Neural cell (in vitro differentiated cells): ENCODE measurements around the gene KRTDAP. TPM values are rescaled to one million over a fixed set of nuclear protein-coding genes. Genes with fewer than 3 reads are reported as not detected.

ENCODE experiments used
- H2AFZ ChIP-seq: fragments of 200-600, 300-800 bp; sonication (generic), shearing (Covaris generic); 2 replicates; pipeline ENCODE4 v1.6.0; 2014; ENCODE audit warnings: low read depth, mild to moderate bottlenecking, antibody characterized with exemption, low read length, moderate library complexity
- H3F3A ChIP-seq: fragments of 200-600 bp; shearing (Covaris generic); 2 replicates; pipeline ENCODE4 v1.6.1; 2016; ENCODE audit warnings: mild to moderate bottlenecking, moderate library complexity, mixed read lengths, antibody characterized with exemption, low read length; ENCODE audit not compliant: insufficient read depth, poor library complexity, severe bottlenecking
- H3K27ac ChIP-seq: fragments of 200-600, 300-800 bp; sonication (generic), shearing (Covaris generic); 2 replicates; pipeline ENCODE4 v1.5.1; 2014; ENCODE audit warnings: mild to moderate bottlenecking, low read length, moderate library complexity
- H3K27me3 ChIP-seq: fragments of 300-800, 200-600 bp; sonication (generic), shearing (Covaris generic); 2 replicates; pipeline ENCODE4 v1.6.0; 2014; ENCODE audit warnings: mild to moderate bottlenecking, low read depth, low read length, moderate library complexity; ENCODE audit not compliant: insufficient read depth
- H3K36me3 ChIP-seq: fragments of 300-800, 200-600 bp; sonication (generic), shearing (Covaris generic); 2 replicates; pipeline ENCODE4 v1.5.1; 2014; ENCODE audit warnings: mild to moderate bottlenecking, antibody characterized with exemption, low read length, moderate library complexity; ENCODE audit not compliant: insufficient read depth
- H3K4me2 ChIP-seq: fragments of 300-800, 200-600 bp; sonication (generic), shearing (Covaris generic); 2 replicates; pipeline ENCODE4 v1.6.0; 2014; ENCODE audit warnings: mild to moderate bottlenecking, low read length
- H3K4me3 ChIP-seq: fragments of 300-800, 200-600 bp; sonication (generic), shearing (Covaris generic); 2 replicates; pipeline ENCODE4 v1.5.1; 2014; ENCODE audit warnings: mild to moderate bottlenecking, low read length, moderate library complexity
- H3K79me2 ChIP-seq: fragments of 200-600 bp; shearing (Covaris generic); replicated peaks from 2 replicates; pipeline ENCODE4 v1.6.0; 2014; ENCODE audit warnings: mild to moderate bottlenecking, low read length, moderate library complexity; ENCODE audit not compliant: insufficient read depth
- H3K9ac ChIP-seq: fragments of 300-800, 200-600 bp; sonication (generic), shearing (Covaris generic); 2 replicates; pipeline ENCODE4 v1.6.1; 2016; ENCODE audit warnings: mild to moderate bottlenecking, low read length, mixed read lengths
- H3K9me2 ChIP-seq: fragments of 200-600 bp; shearing (Covaris generic); 2 replicates; pipeline ENCODE4 v1.6.1; 2016; ENCODE audit warnings: mild to moderate bottlenecking, low read length, mixed read lengths; ENCODE audit not compliant: insufficient read depth
- H3K9me3 ChIP-seq: fragments of 200-600, 300-800 bp; sonication (generic), shearing (Covaris generic); 2 replicates; pipeline ENCODE4 v1.6.1; 2016; ENCODE audit warnings: mild to moderate bottlenecking, mixed run types, low read length, moderate library complexity, mixed read lengths
- H4K20me1 ChIP-seq: fragments of 200-600 bp; shearing (Covaris generic); 2 replicates; pipeline ENCODE4 v1.6.1; 2016; ENCODE audit warnings: mild to moderate bottlenecking, mixed run types; ENCODE audit not compliant: insufficient read depth
- EP300 ChIP-seq: fragments of 450-650 bp; conservative IDR thresholded peaks from 2 replicates; pipeline ENCODE4 v1.6.1; 2014; ENCODE audit warnings: antibody characterized with exemption, mild to moderate bottlenecking, moderate library complexity; ENCODE audit not compliant: poor library complexity, severe bottlenecking
- EZH2 ChIP-seq: fragments of 200-600, 300-800 bp; shearing (Covaris generic), sonication (generic); IDR thresholded peaks from 2 replicates; pipeline ENCODE4 v1.6.1; 2014; ENCODE audit warnings: antibody characterized with exemption, low read length, borderline replicate concordance, mild to moderate bottlenecking; ENCODE audit not compliant: insufficient read depth, poor library complexity, severe bottlenecking
- MXI1 ChIP-seq: fragments of 450-650 bp; conservative IDR thresholded peaks from 2 replicates; pipeline ENCODE4 v1.6.1; 2014; ENCODE audit warnings: antibody characterized with exemption, mild to moderate bottlenecking; ENCODE audit not compliant: poor library complexity, severe bottlenecking
- POLR2AphosphoS5 ChIP-seq: IDR thresholded peaks from 2 replicates; pipeline ENCODE4 v1.6.1; 2012
- RAD21 ChIP-seq: fragments of 450-650 bp; conservative IDR thresholded peaks from 2 replicates; pipeline ENCODE4 v1.6.1; 2014; ENCODE audit warnings: antibody characterized with exemption, mild to moderate bottlenecking, moderate library complexity
- SMC3 ChIP-seq: fragments of 450-650 bp; conservative IDR thresholded peaks from 2 replicates; pipeline ENCODE4 v1.6.1; 2014; ENCODE audit warnings: antibody characterized with exemption, mild to moderate bottlenecking, moderate library complexity; ENCODE audit not compliant: poor library complexity
- TAF1 ChIP-seq: IDR thresholded peaks from 2 replicates; pipeline ENCODE4 v1.6.1; 2012; ENCODE audit warnings: low read depth
- polyA plus RNA-seq: library from polyadenylated mRNA; depleted of rRNA; stranded (reverse); fragments of >200 nt; gene quantifications from 2 replicates; pipeline ENCODE4 v1.2.3, GENCODE V29; 2014
- TF ChIP-seq, protein P1 (sequence below): fragments of 450-650 bp; IDR thresholded peaks from 2 replicates; pipeline ENCODE4 v1.5.1; 2014; ENCODE audit warnings: antibody characterized with exemption, mild to moderate bottlenecking, moderate library complexity; ENCODE audit not compliant: poor library complexity, severe bottlenecking
- TF ChIP-seq, protein P2 (sequence below): IDR thresholded peaks from 2 replicates; pipeline ENCODE4 v1.6.1; 2012; ENCODE audit warnings: borderline replicate concordance

Gene KRTDAP
- polyA plus RNA-seq, 1 donor from 2014 or later, result not detected

DNA sequence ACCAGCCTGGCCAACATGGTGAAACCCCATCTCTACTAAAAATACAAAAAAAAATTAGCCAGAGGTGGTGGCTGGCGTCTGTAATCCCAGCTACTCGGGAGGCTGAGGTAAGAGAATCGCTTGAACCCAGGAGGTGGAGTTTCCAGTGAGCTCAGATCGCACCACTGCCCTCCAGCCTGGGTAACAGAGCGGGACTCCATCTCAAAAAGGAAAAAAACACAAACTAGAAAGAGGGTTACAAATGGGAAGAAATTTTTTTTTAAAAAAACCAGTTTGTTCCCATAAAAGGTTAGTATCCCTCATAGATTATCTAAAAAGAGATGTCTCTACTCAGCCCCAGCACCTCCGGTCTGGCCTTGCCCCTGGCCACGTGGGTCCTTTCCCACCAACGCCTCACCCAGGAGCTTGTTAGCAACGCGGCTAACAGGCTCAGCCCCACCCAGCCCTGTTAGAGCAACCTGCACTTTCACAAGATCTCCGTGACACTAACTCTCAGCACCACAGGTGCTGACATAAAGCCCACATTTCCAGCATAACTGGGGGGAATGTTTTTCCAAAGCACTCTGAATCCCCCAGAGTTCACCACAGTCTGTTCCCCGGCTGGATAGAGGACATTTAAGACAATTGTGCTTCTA lies 18.9 kb upstream of the KRTDAP start:
- H3K36me3 ChIP-seq, result no peaks in the 10 kb centered on the region
- no peak overlapping the region for H3K4me3 ChIP-seq
- H3F3A ChIP-seq, result no peaks in the 10 kb centered on the region
- no peak overlapping the region for H3K4me2 ChIP-seq
- H3K9me2 ChIP-seq, result no peaks in the 10 kb centered on the region
- H3K79me2 ChIP-seq, result no peaks in the 10 kb centered on the region
- H2AFZ ChIP-seq, result no peak overlapping the region
- H3K27me3 ChIP-seq, result peaks cover 35% of the 10 kb centered on the region
- no peak for TF ChIP-seq POLR2AphosphoS5
- TF ChIP-seq TAF1, result no peak
- TF ChIP-seq RAD21, result no peak
- no peak for TF ChIP-seq SMC3
- TF ChIP-seq, protein P1, sequence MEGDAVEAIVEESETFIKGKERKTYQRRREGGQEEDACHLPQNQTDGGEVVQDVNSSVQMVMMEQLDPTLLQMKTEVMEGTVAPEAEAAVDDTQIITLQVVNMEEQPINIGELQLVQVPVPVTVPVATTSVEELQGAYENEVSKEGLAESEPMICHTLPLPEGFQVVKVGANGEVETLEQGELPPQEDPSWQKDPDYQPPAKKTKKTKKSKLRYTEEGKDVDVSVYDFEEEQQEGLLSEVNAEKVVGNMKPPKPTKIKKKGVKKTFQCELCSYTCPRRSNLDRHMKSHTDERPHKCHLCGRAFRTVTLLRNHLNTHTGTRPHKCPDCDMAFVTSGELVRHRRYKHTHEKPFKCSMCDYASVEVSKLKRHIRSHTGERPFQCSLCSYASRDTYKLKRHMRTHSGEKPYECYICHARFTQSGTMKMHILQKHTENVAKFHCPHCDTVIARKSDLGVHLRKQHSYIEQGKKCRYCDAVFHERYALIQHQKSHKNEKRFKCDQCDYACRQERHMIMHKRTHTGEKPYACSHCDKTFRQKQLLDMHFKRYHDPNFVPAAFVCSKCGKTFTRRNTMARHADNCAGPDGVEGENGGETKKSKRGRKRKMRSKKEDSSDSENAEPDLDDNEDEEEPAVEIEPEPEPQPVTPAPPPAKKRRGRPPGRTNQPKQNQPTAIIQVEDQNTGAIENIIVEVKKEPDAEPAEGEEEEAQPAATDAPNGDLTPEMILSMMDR, result no peak
- TF ChIP-seq EZH2, result no peak
- TF ChIP-seq EP300, result no peak
- TF ChIP-seq MXI1, result no peak
- TF ChIP-seq, protein P2, sequence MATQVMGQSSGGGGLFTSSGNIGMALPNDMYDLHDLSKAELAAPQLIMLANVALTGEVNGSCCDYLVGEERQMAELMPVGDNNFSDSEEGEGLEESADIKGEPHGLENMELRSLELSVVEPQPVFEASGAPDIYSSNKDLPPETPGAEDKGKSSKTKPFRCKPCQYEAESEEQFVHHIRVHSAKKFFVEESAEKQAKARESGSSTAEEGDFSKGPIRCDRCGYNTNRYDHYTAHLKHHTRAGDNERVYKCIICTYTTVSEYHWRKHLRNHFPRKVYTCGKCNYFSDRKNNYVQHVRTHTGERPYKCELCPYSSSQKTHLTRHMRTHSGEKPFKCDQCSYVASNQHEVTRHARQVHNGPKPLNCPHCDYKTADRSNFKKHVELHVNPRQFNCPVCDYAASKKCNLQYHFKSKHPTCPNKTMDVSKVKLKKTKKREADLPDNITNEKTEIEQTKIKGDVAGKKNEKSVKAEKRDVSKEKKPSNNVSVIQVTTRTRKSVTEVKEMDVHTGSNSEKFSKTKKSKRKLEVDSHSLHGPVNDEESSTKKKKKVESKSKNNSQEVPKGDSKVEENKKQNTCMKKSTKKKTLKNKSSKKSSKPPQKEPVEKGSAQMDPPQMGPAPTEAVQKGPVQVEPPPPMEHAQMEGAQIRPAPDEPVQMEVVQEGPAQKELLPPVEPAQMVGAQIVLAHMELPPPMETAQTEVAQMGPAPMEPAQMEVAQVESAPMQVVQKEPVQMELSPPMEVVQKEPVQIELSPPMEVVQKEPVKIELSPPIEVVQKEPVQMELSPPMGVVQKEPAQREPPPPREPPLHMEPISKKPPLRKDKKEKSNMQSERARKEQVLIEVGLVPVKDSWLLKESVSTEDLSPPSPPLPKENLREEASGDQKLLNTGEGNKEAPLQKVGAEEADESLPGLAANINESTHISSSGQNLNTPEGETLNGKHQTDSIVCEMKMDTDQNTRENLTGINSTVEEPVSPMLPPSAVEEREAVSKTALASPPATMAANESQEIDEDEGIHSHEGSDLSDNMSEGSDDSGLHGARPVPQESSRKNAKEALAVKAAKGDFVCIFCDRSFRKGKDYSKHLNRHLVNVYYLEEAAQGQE, result no peak
- H3K9me3 ChIP-seq, result no peaks in the 10 kb centered on the region
- no peak overlapping the region for H3K27ac ChIP-seq
- no peaks in the 10 kb centered on the region for H4K20me1 ChIP-seq
- no peak overlapping the region for H3K9ac ChIP-seq

DNA sequence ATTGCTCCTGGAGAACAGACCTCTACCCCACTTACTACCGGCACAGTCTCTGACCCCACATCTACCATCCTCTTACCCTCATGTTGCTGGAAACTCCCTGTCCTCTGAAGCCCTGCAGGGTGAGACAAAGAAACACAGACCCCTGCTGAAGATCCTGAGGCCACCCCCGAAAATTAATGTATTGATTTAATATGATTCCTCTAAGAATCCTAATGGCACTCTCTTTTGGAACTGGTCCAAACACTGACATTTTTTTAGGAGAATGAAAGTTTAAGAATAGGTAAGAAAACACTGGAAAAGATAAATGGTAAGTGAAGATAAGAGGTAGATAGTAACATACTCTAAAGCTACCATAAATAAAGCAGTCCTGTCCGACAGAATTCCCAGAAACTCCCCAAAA lies 17.9 kb upstream of the KRTDAP start:
- TF ChIP-seq, protein P2, result no peak
- no peak for TF ChIP-seq EP300
- TF ChIP-seq, protein P1, result no peak
- TF ChIP-seq MXI1, result no peak
- no peak for TF ChIP-seq RAD21
- no peak for TF ChIP-seq POLR2AphosphoS5
- TF ChIP-seq EZH2, result no peak
- no peak for TF ChIP-seq TAF1
- TF ChIP-seq SMC3, result no peak
- Histone ChIP-seq H3K79me2 (no peaks in the 10 kb centered on the region), H2AFZ (no peak overlapping the region), H3K4me3 (no peak overlapping the region), H3K4me2 (no peak overlapping the region), H3F3A (no peaks in the 10 kb centered on the region), H3K9ac (no peak overlapping the region), H4K20me1 (no peaks in the 10 kb centered on the region), H3K27me3 (peaks cover 32% of the 10 kb centered on the region), H3K36me3 (no peaks in the 10 kb centered on the region), H3K9me2 (no peaks in the 10 kb centered on the region), H3K27ac (no peak overlapping the region), H3K9me3 (no peaks in the 10 kb centered on the region)
